DLD1 (cell line): ENCODE data around the gene SOX4.

Experiments
- in situ Hi-C: cut with HindIII; loops from 2 replicates; pipeline ENCODE4 v1.10.0; 2017; ENCODE audit warnings: low sequenced_read_pairs

SOX4 gene

DNA sequence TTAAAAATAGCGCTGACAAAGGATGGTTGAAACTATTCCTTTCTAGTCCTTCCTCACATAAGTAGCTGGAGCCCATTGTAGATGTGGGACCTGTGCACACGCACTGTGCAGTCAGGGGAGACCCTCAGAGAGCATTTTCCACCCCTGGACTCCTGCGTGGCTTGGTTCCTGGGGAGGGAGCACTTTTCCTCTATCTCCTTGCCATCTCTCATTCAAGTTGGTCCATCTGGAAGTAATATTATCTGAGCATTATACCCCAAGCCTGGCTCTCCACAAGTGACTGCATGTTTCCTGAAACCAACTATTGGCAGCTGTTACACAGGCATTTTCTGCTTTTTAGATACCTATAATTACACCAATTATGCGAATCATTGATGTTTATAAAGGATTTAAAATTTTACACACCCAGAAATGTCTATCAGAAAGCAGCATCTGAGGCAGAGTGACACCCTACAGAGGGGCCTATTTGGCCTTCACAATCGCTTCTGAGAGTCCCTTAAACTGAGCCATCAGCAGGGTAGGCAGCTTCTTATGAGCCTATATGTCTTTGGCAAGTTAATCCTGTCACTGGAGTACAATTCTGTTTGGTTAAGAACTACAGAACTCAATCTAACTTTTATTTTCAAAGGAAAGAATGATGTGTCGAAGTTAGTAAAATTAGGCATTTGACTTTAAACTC, 18.7 kb downstream of the SOX4 start:
- in situ Hi-C loops: no loop called here

GRCh38 chr6:21613809-21614208, 20.3 kb downstream of the SOX4 start:
- in situ Hi-C loops: no loop called here

DNA sequence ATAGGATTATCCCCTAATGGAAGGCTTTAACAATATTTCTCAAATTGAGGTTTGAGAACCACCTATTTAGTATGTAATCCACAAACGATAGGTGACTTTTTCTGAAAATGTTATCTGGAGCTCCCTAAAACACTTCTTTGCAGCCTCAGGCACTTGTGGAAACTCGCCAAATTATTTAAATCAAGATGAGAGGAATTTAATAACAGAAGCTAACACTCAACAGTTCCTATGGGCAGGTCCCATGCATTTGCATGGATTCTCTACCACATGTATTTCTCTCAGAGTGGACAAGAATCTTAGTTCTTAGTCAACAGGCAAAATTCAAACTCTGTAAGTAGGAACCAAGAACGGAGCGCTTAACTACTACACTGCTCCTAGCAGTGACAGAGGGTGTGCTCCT, 20.7 kb downstream of the SOX4 start:
- in situ Hi-C loops: no loop called here

- in situ Hi-C loops: no loop called here
Observed at GRCh38 chr6:21615504-21615903, 22.0 kb downstream of the SOX4 start.

- in situ Hi-C loops: no loop called here
Observed at GRCh38 chr6:21616005-21616404, 22.5 kb downstream of the SOX4 start.

GRCh38 chr6:21625642-21626041, 32.1 kb downstream of the SOX4 start:
- in situ Hi-C loops: no loop called here

GRCh38 chr6:21626756-21627155, 33.2 kb downstream of the SOX4 start:
- in situ Hi-C loops: no loop called here

DNA sequence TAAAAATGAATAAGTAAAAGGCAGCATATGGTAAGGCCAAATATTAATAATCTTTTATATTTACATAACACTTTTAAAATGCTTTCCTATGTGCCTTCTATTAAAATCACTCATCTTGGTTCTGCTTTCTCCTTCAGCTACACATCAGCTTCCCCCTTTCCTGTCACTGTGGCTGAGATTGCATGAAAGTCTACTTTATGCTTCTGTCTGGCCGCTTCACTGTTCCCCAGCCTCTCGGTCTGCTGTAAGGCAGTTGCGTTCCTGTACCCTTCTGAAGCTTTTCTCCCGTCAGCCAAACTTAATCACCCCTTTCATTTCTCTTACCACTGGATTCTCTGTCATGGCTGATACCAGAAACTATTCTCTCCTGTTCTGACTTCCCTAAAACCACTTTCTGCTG, 34.6 kb downstream of the SOX4 start:
- in situ Hi-C loops: no loop called here

GRCh38 chr6:21633511-21634109, 40.1 kb downstream of the SOX4 start:
- in situ Hi-C loops: no loop called here

DNA sequence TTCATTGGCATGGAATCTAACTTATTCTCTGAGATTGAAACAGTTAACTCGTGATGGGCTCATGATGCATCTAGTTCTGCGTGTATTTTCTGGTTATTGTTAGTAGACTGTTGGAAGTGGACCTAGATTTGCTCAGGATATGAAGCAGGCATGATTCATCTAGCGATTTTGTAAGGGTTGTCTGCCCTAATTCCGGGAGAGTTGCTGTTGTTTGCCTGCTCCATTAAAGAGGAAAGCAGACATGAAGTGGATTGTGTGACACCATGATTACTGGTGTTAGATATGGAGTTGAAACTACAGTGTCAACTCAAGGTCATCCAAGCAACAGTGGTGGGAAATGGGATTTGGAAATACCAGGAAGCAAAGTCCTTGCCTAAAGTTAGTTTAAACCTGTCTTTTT, 41.0 kb downstream of the SOX4 start:
- in situ Hi-C loops: no loop called here

GRCh38 chr6:21636876-21637275, 43.3 kb downstream of the SOX4 start:
- in situ Hi-C loops: no loop called here

DNA sequence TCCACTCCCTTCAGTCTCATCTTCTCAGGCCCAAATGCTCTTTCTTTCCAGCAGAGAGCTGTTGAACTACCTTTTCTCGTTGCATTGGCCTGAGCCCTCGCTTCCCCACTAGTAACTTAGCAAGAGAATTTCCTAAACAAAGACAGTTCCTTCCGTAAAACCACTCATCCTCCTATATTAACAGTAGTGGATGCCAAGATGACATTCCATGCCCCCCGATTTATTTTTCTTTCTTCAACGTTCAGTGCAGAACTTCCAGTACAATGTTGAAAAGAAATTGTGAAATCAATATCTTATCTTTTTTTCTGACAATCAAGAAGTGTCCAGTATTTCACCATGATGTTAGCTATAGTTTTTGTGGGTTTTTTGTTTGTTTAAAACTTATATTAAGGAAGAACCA, 45.8 kb downstream of the SOX4 start:
- in situ Hi-C loops: no loop called here
